Islet of Langerhans (tissue), 1 donor: ENCODE measurements around the gene RGS19.

Experiments used
- FAIRE-seq: peaks from one replicate; lab custom pipeline; 2011; peaks lifted over from hg19 to GRCh38; lab: Jason Lieb, UNC

Gene RGS19

DNA sequence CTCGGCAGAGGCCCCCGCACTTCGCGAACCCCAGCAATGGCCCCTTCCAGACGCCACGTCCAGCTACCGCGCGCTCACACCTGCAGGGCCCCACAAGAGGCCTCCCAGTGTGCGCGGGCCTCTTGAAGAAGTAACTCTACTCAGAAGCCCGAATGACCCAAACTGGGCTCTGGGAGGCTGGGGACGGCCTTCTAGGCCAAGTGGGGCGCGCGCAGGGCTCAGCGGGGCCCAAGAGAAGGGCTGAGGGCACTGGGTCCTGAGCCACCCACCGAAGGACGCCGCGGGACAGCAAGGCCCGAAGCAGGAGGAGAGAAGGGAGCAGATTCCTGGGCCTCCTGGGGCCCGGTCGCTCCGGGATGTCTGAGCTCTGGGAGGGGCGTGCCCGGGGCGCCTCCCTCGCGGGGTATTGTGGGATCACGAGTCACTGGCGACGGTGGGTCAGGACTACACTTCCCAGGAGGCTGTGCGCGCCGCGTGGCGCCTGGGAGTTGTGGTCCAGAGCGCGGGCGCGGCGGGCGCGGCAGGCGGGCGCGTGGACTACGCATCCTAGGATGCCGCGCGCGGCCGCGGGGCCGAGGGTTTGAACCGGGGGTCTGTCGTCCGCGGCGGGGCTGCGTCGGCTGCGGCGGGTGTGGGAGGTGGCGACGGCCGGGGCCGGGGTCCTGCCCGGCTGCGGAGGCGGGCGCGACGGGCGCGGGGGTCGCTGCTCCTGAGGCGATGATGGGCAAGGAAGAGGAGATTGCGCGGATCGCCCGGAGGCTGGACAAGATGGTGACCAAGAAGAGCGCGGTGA is 16.5 kb downstream of the RGS19 start, which contains the start of gene TCEA2:
Gene TCEA2 (plus strand): TSS at position 603 of the 793 bp plus-strand sequence. CDS start 115 bp downstream, at position 718.
- no peak for FAIRE-seq

- no peak for FAIRE-seq
Measured at GRCh38 chr20:64062276-64062595, 17.1 kb downstream of the RGS19 start.

DNA sequence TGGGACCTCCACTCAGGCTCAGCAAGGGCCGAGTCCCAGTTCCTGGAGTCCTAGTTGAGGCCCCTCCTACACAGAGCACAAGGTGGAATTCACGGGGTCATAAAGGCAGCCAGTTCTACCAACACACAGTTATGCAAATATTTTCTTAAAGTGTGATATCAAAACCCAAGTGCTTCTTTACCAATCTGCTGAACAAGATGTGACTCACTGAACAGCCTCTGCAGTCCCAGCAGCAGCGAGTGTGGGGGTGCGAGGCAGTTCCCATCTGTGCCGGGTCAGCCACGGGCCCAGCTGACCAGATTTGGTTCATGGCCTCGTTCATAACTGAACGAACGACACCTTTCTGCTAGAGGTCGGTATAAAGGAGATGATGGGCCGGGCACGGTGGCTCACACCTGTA is 20.8 kb downstream of the RGS19 start:
- no peak for FAIRE-seq

DNA sequence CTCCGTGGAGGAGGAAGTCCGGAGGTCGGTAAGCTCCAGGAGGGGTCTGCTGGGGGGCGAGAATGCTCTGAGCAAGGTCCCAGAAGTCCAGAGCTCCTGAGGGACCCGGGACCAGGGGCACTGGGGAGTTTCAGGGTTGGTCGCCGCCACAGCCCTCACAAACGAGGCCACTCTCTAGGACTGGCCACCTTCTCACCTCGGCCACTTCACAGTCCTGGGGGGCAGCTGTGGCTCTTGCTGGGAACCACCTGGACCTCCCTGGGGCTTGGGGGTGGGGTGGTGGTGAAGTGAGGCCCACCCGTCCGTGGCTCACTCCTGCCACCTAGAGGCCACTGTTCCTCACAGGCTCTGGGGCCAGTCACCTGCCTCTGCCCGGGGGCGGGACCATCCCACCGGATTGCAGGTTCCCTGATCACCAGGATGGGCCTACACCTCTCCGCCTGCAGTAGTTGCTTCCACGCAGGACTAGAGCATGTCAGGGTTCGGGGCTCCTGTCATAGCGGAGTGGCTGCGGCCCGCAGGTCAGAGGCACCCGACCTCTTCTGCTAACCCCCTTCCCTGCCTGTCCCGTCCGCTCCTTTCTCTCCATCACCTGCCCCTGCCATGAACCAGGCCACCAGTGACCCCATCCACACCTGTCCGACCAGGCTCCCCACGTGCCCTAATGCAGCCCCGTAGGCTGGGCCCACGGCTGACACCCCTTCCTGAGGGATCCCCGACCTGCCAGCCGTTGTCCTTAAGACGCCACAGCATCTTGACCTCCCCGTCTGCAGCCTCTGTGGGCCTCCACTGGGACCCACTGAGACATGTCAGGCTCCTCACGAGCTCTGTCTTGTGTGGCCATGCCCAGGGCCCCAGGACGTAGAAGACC is 21.5 kb downstream of the RGS19 start:
- FAIRE-seq = no peak

DNA sequence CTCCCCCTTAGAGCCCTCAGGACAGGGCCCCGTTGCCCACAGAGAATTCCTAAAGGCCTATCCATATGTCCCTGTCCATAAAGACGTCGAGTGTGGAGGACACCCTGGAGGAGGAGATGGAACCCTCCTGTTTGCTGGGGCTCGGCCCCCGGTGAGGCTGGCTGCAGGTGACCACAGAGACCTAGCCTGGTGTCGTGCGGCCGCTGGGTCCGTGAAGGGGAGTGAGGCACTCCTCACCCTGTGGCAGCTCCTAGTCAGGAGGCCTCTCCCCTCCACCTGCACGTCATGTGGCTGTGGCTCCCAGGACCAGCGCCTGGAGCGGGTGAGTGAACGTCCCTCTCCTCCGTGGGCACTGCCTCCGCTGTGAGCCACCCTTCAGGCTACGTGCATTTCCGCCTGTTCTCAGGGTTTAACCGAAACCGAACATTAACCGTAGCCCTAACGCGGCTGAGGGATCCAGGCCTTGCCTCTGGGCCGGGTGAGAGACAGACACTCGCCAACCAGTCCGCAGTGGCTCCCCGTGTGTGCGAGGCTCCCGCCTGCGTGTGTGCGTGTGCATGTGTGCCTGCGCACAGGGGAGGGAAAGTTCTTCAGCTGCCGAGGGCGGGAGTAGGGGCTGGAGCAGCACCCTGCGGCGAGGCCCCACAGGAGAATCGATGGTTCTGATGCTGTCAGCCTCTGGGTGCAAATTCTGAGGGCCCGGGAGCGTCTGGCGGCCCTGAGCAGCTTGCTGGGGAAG is 22.3 kb downstream of the RGS19 start:
- no peak for FAIRE-seq

DNA sequence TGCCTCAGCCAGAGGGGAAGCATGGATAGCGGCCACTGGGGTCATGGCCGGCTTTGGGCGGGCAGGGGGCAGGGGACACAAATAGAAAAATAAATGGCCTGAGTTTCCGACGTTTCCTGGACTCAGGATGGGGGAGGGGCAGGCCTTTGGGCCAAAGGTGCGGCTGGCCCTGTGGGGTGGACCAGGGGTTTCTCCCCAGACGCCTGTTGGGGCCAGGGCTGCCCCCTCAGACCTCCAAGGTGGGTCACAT is 22.8 kb downstream of the RGS19 start:
- no peak for FAIRE-seq

- FAIRE-seq = no peak
Measured at GRCh38 chr20:64055893-64056638, 23.3 kb downstream of the RGS19 start.

- FAIRE-seq = no peak
Measured at GRCh38 chr20:64055396-64055892, 23.9 kb downstream of the RGS19 start.

DNA sequence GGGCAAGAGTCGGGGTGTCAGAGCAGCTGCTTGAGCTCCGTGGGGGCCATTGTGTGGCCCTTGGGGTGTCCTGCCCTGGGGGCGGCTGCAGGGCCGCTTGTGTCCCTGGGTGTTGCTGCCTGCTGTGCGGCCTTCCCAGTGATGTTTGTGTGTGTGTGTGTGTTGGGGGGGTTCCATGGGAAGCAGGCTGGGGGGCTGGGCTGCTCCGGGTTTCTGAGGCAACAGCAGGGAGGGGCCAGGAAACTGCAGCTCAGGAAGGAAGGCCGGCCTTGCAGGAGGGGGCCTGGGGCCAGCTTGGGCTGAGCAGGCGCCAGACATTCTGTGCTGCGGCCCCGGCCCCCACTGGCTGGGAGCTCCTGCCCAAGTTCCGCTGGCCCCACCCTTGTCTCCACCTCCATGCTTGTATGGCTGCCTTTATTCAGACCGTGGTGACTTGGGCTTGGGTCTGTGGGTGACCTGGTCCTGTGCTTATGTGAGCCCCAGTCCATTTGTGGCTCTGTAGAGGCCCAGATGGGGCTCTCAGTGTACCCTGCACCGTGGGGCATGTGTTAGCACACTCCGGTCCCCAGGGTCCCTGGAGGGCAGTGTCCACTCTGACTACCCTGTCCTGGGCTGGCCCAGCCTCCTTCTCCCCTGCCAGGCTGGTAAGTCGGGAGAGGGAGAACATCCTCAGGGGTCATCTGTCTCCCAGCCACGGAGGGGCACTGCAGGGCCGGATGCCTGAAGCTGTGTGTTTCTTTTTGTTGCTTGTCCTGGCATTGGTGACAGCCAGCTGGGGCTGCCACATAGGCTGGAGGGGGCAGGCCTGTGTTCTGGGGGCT is 25.3 kb downstream of the RGS19 start:
- FAIRE-seq = no peak

- FAIRE-seq = no peak
Measured at GRCh38 chr20:64052987-64053840, 26.1 kb downstream of the RGS19 start.

DNA sequence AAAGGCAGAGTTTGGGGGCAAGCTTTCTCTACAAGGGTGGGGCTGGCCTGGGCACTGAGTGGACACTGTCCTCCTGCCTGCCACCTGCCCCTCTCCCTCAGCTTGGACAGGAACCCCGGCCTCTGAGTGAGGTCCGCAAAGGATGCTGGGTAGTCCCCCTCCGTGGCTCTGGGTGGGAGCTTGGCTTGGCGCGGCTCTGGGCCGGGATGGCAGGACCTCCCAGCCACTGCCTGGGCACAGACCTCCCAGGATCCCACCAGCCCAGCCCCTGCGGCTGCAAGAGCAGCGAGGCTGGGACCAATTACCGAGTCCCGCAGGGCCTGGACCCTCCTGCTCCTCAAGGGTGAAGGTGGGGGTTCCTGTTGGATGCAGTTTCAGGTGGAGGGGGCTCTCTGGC is 27.0 kb downstream of the RGS19 start:
- no peak for FAIRE-seq

GRCh38 chr20:64051561-64052325 is 27.6 kb downstream of the RGS19 start:
- FAIRE-seq = no peak

- FAIRE-seq = no peak
Measured at GRCh38 chr20:64051033-64051452, 28.3 kb downstream of the RGS19 start.

DNA sequence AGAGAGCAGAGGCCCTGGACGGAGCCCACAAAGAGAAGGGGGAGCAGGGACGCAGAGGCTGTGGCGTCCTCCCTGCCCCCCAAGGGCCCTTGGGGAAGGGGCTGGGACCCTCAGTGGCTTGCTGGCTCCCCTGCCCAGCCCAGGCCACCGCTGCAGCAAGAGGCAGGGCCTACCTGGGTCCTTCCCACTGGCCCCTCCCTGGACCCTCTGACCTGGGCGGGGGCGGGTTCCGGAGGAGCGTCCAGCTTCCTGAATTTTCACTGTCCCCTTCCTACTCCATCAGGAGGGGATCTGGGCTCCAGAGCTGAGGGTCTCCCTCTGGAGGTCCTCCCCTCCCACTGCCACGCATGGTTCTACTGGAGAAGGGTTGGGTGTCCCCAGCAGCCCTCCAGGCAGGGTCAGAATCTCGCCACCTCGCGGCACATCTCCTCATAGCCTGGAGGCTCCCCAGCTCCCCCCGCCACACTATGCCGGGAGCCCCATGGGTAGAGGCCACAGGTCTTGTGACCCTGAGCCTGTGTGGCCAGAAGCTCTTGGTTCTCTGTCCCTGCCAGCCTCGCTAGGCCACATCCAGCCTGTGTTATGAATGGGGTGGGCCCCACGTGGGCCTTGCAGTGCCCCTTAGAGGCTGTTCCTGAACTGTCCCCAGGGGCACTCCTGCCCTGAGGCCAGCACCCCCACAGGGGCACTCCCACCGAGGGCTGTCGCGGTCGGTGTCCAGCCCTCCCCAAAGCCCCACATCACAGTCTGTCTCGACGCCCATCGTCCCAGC is 28.9 kb downstream of the RGS19 start:
- FAIRE-seq = no peak

DNA sequence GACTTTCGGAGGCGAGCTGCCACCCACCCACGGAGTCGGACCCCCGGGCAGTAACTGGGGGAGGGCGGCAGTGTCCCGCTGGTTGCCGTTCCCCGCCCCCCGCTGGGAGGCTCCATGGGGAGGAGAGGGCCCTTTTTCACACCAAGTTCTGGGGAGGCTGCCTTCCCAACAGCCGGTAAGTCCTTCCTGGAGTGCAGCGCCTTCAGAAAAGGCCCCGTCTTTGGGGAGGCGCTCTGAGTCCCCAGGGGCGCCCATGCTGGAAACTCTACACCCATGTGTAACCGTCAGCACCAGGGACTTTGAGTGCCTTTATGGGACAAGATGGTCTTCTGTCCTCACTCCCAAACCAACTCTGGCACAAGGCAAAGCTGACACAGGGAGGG is 29.4 kb downstream of the RGS19 start:
- no peak for FAIRE-seq

DNA sequence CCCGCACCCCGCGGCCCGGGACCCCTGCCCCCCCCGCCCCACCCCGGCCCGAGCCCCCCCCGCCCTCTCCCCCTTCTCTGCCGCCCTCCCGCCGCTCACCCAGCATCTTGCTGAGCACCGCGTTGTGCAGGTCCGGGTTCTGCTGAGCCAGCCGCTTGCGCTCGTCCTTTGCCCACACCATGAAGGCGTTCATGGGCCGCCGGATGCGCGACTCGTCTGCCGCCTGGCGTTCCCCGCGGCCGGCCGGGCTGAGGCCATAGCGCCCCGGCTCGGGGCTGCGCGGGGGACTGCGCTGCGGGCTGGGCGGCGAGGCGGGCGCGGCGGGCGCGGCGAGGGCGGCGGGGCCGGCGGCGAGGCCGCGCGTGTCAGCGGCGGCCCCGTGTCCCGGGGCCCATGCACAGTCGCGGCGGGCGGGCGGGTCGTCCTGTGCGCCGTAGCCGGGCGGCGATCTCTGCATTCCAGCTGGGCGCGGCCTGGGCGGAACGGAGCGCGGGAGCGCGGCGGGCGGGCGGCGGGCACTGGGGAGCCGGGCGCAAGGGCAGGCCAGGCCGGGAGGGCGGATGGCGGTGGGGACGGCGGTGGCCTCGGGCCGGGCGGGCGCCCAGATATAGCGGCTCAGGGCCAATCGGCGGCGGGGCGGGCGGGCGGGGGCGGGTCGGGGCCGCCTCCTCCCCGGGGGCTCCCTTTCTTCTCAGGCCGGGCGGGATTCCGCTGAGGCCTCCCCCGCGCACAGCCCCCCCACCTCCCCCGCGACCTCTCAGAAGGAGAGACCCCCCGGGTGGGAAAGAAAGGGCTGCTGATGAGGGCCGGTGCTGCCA is 30.0 kb downstream of the RGS19 start, which contains the start of gene SOX18:
Gene SOX18 (minus strand): TSS at position 580 of the 818 bp plus-strand sequence. CDS start 123 bp downstream, at position 457.
- FAIRE-seq = no peak

GRCh38 chr20:64048402-64049044 is 30.8 kb downstream of the RGS19 start:
- FAIRE-seq = no peak
